Measurements from ENCODE around the gene PPP1R10. TPM values are rescaled to one million over a fixed set of nuclear protein-coding genes. Genes with fewer than 3 reads are reported as not detected.

The PPP1R10 gene
- total and polyA plus RNA-seq, 2 of the 13 experiments (the other 11 are each of a cell fraction or from before 2014, with no cell fraction given): 26.3 to 38.4 TPM

- no peak for TF ChIP-seq HNF1A (IDR thresholded peaks at IDR 0.05; ENCODE audit: low read depth)
- no peak for TF ChIP-seq HNF1A (CRISPR knock-in tag; IDR thresholded peaks at IDR 0.05; ENCODE audit: borderline replicate concordance)
- peak; percentile 87; the same call in 1 of the 2 replicates for TF ChIP-seq ZNF280D (CRISPR knock-in tag; IDR thresholded peaks at IDR 0.05)
- no peak for TF ChIP-seq PRMT3 (CRISPR knock-in tag; IDR thresholded peaks at IDR 0.05; ENCODE audit: borderline replicate concordance, low read depth)
- TF ChIP-seq ATF7-NPFF (CRISPR knock-in tag; IDR thresholded peaks at IDR 0.05; ENCODE audit: low read depth): peak; percentile 73
- TF ChIP-seq ZGPAT (CRISPR knock-in tag; IDR thresholded peaks at IDR 0.05): no peak
- TF ChIP-seq ZMYM2 (CRISPR knock-in tag; IDR thresholded peaks at IDR 0.05): no peak
- peak; percentile 93 for TF ChIP-seq SRY (CRISPR knock-in tag; IDR thresholded peaks at IDR 0.05)
- 0 out of 2 replicates have a peak, but pooled peaks have one; percentile 15 for TF ChIP-seq TIGD3 (CRISPR knock-in tag; IDR thresholded peaks at IDR 0.05; ENCODE audit: borderline replicate concordance)
- no peak for TF ChIP-seq SMC3 (IDR thresholded peaks at IDR 0.05; ENCODE audit: low read length)
- no peak for TF ChIP-seq GFI1 (CRISPR knock-in tag; IDR thresholded peaks at IDR 0.05; ENCODE audit: borderline replicate concordance)
- no peak for TF ChIP-seq NFKB2 (CRISPR knock-in tag; IDR thresholded peaks at IDR 0.05; ENCODE audit: borderline replicate concordance)
- TF ChIP-seq ZBTB21 (CRISPR knock-in tag; IDR thresholded peaks at IDR 0.05): peak; percentile 46
- TF ChIP-seq ZNF446 (CRISPR knock-in tag; IDR thresholded peaks at IDR 0.05): no peak
- TF ChIP-seq GPBP1L1 (CRISPR knock-in tag; IDR thresholded peaks at IDR 0.05): no peak
- peak; percentile 59; the same call in 1 of the 2 replicates for TF ChIP-seq FOXK2 (IDR thresholded peaks at IDR 0.05)
Measured at GRCh38 chr6:30617565-30618269, 674 bp upstream of the PPP1R10 start, which contains the start of gene MRPS18B (continued).
